ENCODE data around the gene OSCAR. TPM values are rescaled to one million over a fixed set of nuclear protein-coding genes. Genes with fewer than 3 reads are reported as not detected.

Gene OSCAR
- polyA plus RNA-seq, 4 donors = 0.27 to 0.89 (median 0.67) TPM

- 22 to 26% (median 25%) methylated on average over 28 to 31 of the region's 31 CpGs for WGBS, 3 donors
- H3K9me3 ChIP-seq (ENCODE audit: control insufficient read depth in 2 of 2, insufficient read depth in 1 of 2, low read depth in 1 of 2, low read length in 1 of 2) = no peaks in the 10 kb centered on the region
- FAIRE-seq (no peak), DNase-seq (no peak)
- peaks cover 0 to 25% (median 6%) of the 10 kb centered on the region in 3 donors for H3K4me1 ChIP-seq (ENCODE audit: control insufficient read depth in 3 of 3, insufficient read depth in 2 of 3, low read depth in 1 of 3, low read length in 2 of 3)
- H3K27ac ChIP-seq (ENCODE audit: low read depth in 1 of 3, low read length in 2 of 3) = no peak overlapping the region
- peaks cover 0 to 46% (median 7%) of the 10 kb centered on the region in 3 donors for H3K36me3 ChIP-seq (ENCODE audit: control insufficient read depth in 3 of 3, insufficient read depth in 2 of 3, low read depth in 1 of 3, low read length in 3 of 3)
- H3K27me3 ChIP-seq (ENCODE audit: control insufficient read depth in 3 of 3, insufficient read depth in 3 of 3, low read length in 3 of 3) = no peaks in the 10 kb centered on the region
- peak overlapping the region; percentile 83 to 100 (median 97) for H3K4me3 ChIP-seq (ENCODE audit: low read depth in 1 of 3, low read length in 3 of 3)
Measured at GRCh38 chr19:54138489-54139256, 38.1 kb upstream of the OSCAR start.

DNA sequence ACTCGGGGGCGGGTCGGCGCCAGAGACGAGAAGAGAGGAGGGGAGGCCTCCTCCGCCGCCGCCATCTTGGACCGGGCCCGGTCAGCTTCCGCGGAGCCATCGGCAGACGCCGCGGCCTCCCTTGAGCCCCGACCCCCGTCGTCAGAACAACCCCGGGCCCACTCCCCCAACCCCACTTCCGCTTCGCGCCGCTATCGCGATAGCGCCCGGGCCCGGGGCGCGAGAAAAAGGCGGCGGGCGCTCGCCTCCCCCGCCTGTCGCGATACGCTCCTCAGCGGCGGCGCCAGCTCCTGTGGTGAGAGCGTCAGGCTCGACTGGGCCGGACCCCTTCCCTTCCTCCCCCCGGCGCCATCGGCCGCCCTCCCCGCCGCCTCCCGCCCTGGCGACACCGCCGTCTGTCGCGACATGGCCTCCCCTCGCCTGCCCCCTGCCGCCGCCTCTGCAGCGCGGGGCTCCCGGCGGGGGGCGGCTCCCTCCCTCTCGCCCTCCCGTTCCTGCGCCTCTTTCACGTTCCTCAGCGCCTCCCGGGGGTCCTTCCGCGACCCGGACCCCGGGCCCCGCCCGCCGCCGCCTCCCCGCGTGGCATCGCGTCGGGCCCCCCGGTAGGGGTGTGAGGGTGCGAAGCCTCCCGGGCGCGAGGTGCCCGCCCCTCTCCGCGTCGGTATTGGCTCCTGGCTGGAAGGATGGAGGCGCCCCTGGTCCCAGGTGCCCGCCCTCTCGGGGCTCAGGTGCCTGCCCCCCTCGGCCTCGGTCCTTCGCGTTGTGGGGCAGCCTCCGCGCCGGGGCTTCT, 37.3 kb upstream of the OSCAR start, which contains the start of gene CNOT3:
Gene CNOT3 (plus strand): TSS at position 64 of the 790 bp plus-strand sequence. CDS start 5,217 bp downstream, outside the sequence.
- no peaks in the 10 kb centered on the region for H3K9me3 ChIP-seq (ENCODE audit: control insufficient read depth in 2 of 2, insufficient read depth in 1 of 2, low read depth in 1 of 2, low read length in 1 of 2)
- FAIRE-seq (no peak), DNase-seq (peak in 1 of 2 donors; percentile 49)
- H3K4me3 ChIP-seq (ENCODE audit: low read depth in 1 of 3, low read length in 3 of 3) = peak within 1 kb of the TSS; percentile 83 to 100 (median 97)
- H3K4me1 ChIP-seq (ENCODE audit: control insufficient read depth in 3 of 3, insufficient read depth in 2 of 3, low read depth in 1 of 3, low read length in 2 of 3) = peaks cover 0 to 25% (median 6%) of the 10 kb centered on the region in 3 donors
- H3K36me3 ChIP-seq (ENCODE audit: control insufficient read depth in 3 of 3, insufficient read depth in 2 of 3, low read depth in 1 of 3, low read length in 3 of 3) = peaks cover 0 to 44% (median 2%) of the 10 kb centered on the region in 3 donors
- 0 to 1% (median 1%) methylated on average over 55 to 103 of the region's 103 CpGs for WGBS, 3 donors
- no peaks in the 10 kb centered on the region for H3K27me3 ChIP-seq (ENCODE audit: control insufficient read depth in 3 of 3, insufficient read depth in 3 of 3, low read length in 3 of 3)
- peak within 1 kb of the TSS; percentile 75 to 82 (median 76) for H3K27ac ChIP-seq (ENCODE audit: low read depth in 1 of 3, low read length in 2 of 3)

DNA sequence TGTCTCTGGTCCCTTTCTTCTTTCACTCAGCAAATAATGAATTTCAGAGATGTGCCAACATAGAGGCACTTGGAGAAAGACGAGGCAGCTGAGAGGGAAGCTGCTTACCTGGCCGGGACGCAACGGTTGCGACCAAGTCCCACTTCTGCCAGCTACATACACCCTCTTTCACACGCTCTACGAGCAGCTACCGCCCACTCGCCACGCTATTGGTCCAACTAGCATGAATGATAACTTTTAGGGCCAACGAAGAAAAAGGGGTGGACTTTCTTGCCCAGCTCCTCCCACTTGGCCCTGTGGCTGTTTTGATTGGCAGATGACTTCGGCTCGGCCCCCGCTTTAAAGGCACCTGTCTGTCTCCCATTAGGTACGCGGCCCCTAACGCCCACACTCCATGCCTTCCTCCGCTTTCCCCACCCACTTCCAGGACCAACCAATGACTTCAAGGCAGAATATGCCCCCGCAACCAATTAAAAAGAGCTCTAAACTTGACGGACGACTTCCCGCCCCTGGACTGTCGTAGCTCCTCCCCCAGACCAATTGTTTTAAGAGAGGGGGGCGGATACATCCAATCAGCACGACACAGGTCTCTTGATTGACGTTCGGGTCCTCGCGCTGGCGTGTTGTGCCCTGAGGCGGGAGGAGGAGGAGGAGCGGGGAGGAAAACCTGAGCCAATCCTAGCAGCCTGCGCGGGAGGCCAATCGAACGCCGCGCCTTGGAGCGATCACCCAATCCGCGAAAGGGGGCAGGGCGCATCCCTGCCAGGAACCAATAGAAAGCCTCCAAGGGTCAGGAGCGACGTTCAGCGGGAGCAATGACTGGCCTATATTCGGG, 36.5 kb upstream of the OSCAR start:
- peaks cover 0 to 25% (median 6%) of the 10 kb centered on the region in 3 donors for H3K4me1 ChIP-seq (ENCODE audit: control insufficient read depth in 3 of 3, insufficient read depth in 2 of 3, low read depth in 1 of 3, low read length in 2 of 3)
- peak; percentile 100 for DNase-seq
- H3K4me3 ChIP-seq (ENCODE audit: low read depth in 1 of 3, low read length in 3 of 3) = peak overlapping the region in 2 of 3 donors; percentile 83 to 100
- H3K27ac ChIP-seq (ENCODE audit: low read depth in 1 of 3, low read length in 2 of 3) = peak overlapping the region; percentile 5 to 55 (median 16)
- H3K36me3 ChIP-seq (ENCODE audit: control insufficient read depth in 3 of 3, insufficient read depth in 2 of 3, low read depth in 1 of 3, low read length in 3 of 3) = peaks cover 0 to 39% (median 0%) of the 10 kb centered on the region in 3 donors
- FAIRE-seq = peak; percentile 98
- no peaks in the 10 kb centered on the region for H3K27me3 ChIP-seq (ENCODE audit: control insufficient read depth in 3 of 3, insufficient read depth in 3 of 3, low read length in 3 of 3)
- no peaks in the 10 kb centered on the region for H3K9me3 ChIP-seq (ENCODE audit: control insufficient read depth in 2 of 2, insufficient read depth in 1 of 2, low read depth in 1 of 2, low read length in 1 of 2)
- WGBS, 3 donors = 0 to 1% (median 0%) methylated on average over 45 to 46 of the region's 46 CpGs

DNA sequence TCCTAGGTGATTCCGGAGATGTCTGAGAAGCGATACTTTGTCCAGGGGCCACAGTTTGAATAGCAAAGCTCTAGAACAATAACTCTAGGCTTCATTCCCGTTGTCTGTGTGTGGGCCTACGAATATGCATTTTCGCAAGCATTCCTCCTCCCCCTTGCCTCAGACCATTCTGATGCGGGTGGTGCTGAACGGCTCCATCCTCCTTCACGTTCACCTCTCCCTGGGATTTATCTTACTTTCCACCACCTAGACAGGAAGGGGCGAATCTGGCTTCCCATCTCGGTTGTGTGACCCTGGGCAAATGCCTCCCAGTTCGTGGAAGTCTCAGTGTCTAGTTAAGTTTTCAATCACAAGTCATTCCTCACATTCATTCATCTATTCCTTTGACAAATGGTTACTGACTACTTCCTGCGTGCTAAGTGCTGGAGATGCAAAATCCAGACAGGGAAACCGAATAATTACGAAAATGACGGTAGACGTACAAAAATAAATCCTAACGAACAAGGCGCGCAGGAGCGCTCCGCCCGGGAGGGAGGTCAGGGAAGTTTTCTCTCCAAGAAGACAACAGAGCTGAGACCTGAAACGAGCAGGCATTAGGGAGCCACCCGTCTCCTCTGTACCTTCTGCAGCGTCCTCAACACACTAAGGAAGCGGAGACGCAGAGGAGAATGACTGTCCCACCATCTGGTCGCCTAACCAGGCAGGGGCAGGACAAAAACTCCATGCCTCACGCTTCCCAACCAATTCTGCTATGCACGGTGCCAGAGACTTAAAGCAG, 35.7 kb upstream of the OSCAR start:
- H3K4me3 ChIP-seq (ENCODE audit: low read depth in 1 of 3, low read length in 3 of 3) = peak overlapping the region in 2 of 3 donors; percentile 46
- H3K9me3 ChIP-seq (ENCODE audit: control insufficient read depth in 2 of 2, insufficient read depth in 1 of 2, low read depth in 1 of 2, low read length in 1 of 2) = no peaks in the 10 kb centered on the region
- peaks cover 0 to 42% (median 0%) of the 10 kb centered on the region in 3 donors for H3K36me3 ChIP-seq (ENCODE audit: control insufficient read depth in 3 of 3, insufficient read depth in 2 of 3, low read depth in 1 of 3, low read length in 3 of 3)
- peaks cover 0 to 19% (median 6%) of the 10 kb centered on the region in 3 donors for H3K4me1 ChIP-seq (ENCODE audit: control insufficient read depth in 3 of 3, insufficient read depth in 2 of 3, low read depth in 1 of 3, low read length in 2 of 3)
- no peaks in the 10 kb centered on the region for H3K27me3 ChIP-seq (ENCODE audit: control insufficient read depth in 3 of 3, insufficient read depth in 3 of 3, low read length in 3 of 3)
- DNase-seq (peak; percentile 19 to 25), FAIRE-seq (no peak)
- H3K27ac ChIP-seq (ENCODE audit: low read depth in 1 of 3, low read length in 2 of 3) = peak overlapping the region; percentile 5 to 55 (median 16)
- WGBS, 3 donors = 2 to 4% (median 3%) methylated on average over 30 of the region's 30 CpGs

DNA sequence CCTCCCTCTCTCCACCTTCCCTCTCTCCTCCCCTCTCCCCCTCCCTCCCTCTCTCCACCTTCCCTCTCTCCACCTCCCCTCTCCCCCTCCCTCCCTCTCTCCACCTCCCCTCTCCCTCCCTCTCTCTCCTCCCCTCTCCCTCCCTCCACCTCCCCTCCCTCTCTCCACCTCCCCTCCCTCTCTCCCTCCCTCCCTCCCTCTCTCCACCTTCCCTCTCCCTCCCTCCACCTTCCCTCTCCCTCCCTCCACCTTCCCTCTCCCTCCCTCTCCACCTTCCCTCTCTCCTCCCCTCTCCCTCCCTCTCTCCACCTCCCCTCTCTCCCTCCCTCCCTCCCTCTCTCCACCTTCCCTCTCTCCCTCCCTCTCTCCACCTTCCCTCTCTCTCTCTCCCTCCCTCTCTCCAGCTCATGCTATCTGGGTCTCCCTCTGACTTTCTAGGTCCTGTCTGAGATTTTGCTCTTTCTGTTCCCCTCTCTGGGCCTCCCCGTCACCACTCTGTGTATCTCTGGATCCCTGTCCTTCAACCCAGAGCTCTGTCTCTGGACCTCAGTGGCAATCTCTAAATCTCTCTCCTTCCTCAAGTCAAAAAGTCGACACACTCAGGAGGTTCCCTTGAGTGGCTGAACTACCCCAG, 33.5 kb upstream of the OSCAR start:
- DNase-seq (no peak), FAIRE-seq (no peak)
- Histone ChIP-seq H3K36me3 (ENCODE audit: control insufficient read depth in 3 of 3, insufficient read depth in 2 of 3, low read depth in 1 of 3, low read length in 3 of 3) (peaks cover 0 to 37% (median 4%) of the 10 kb centered on the region in 3 donors), H3K27ac (ENCODE audit: low read depth in 1 of 3, low read length in 2 of 3) (no peak overlapping the region), H3K9me3 (ENCODE audit: control insufficient read depth in 2 of 2, insufficient read depth in 1 of 2, low read depth in 1 of 2, low read length in 1 of 2) (no peaks in the 10 kb centered on the region), H3K27me3 (ENCODE audit: control insufficient read depth in 3 of 3, insufficient read depth in 3 of 3, low read length in 3 of 3) (no peaks in the 10 kb centered on the region), H3K4me3 (ENCODE audit: low read depth in 1 of 3, low read length in 3 of 3) (no peak overlapping the region), H3K4me1 (ENCODE audit: control insufficient read depth in 3 of 3, insufficient read depth in 2 of 3, low read depth in 1 of 3, low read length in 2 of 3) (peaks cover 0 to 7% (median 4%) of the 10 kb centered on the region in 3 donors)
- WGBS, 3 donors = 59 to 75% (median 60%) methylated on average over 2 of the region's 2 CpGs

DNA sequence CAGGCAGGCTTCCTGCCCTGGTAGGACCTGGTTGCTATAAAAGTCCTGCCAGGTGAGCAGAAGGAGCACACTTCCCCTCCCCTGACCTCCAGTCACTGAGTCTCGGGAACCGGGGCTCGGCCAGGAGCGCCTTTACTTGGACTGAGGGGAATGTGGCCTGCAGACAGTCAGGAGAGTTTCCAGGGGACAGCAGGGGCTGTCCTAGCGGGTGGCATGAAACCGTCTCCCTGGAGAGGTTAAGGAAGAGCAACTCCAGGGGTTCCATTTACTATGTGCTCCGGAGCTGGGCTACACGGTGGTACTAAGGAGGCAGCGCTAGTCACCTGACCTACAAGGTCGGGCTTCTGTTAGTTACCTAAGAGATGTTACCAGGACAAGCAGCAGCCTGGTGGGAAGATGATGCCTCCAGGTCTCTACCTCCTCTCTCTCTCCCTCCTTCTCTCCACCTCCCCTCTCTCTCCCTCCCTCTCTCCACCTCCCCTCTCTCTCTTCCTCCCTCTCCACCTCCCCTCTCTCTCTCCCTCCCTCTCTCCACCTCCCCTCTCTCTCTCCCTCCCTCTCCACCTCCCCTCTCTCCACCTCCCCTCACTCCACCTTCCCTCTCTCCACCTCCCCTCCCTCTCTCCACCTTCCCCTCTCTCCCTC, 32.8 kb upstream of the OSCAR start:
- H3K27ac ChIP-seq (ENCODE audit: low read depth in 1 of 3, low read length in 2 of 3) = no peak overlapping the region
- FAIRE-seq = no peak
- no peaks in the 10 kb centered on the region for H3K27me3 ChIP-seq (ENCODE audit: control insufficient read depth in 3 of 3, insufficient read depth in 3 of 3, low read length in 3 of 3)
- WGBS, 3 donors = 78 to 82% (median 80%) methylated on average over 10 of the region's 10 CpGs
- H3K4me1 ChIP-seq (ENCODE audit: control insufficient read depth in 3 of 3, insufficient read depth in 2 of 3, low read depth in 1 of 3, low read length in 2 of 3) = peaks cover 0 to under 1% (median 0%) of the 10 kb centered on the region in 3 donors
- no peaks in the 10 kb centered on the region for H3K9me3 ChIP-seq (ENCODE audit: control insufficient read depth in 2 of 2, insufficient read depth in 1 of 2, low read depth in 1 of 2, low read length in 1 of 2)
- peaks cover 4 to 39% (median 8%) of the 10 kb centered on the region in 3 donors for H3K36me3 ChIP-seq (ENCODE audit: control insufficient read depth in 3 of 3, insufficient read depth in 2 of 3, low read depth in 1 of 3, low read length in 3 of 3)
- no peak overlapping the region for H3K4me3 ChIP-seq (ENCODE audit: low read depth in 1 of 3, low read length in 3 of 3)
- no peak for DNase-seq

DNA sequence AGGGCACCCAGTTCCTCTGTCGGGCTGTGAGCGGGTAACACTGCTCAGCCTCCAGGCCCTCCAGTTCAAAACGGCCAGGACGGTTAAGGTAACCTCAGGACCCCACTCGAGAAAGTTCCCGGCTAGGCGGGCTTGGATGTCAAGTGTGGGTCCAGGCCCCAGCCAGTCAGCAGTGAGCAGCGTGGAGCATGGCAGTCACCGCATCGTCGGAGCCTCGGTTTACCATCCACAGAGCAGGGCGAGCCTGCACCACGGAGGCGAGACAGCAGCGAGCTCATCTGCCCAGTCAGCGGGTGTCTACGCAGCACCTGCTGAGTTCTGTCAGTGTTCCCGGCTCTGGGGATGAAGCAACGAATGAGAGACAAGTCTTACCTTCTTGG, 29.0 kb upstream of the OSCAR start:
- Histone ChIP-seq H3K27ac (ENCODE audit: low read depth in 1 of 3, low read length in 2 of 3) (no peak overlapping the region), H3K4me3 (ENCODE audit: low read depth in 1 of 3, low read length in 3 of 3) (no peak overlapping the region), H3K27me3 (ENCODE audit: control insufficient read depth in 3 of 3, insufficient read depth in 3 of 3, low read length in 3 of 3) (no peaks in the 10 kb centered on the region), H3K36me3 (ENCODE audit: control insufficient read depth in 3 of 3, insufficient read depth in 2 of 3, low read depth in 1 of 3, low read length in 3 of 3) (peaks cover 20 to 75% (median 23%) of the 10 kb centered on the region in 3 donors), H3K4me1 (ENCODE audit: control insufficient read depth in 3 of 3, insufficient read depth in 2 of 3, low read depth in 1 of 3, low read length in 2 of 3) (no peaks in the 10 kb centered on the region), H3K9me3 (ENCODE audit: control insufficient read depth in 2 of 2, insufficient read depth in 1 of 2, low read depth in 1 of 2, low read length in 1 of 2) (no peaks in the 10 kb centered on the region)
- DNase-seq (no peak), FAIRE-seq (no peak)
- WGBS, 3 donors = 97 to 98% (median 97%) methylated on average over 20 of the region's 20 CpGs

Data from small intestine (tissue), 7 donors.